HCT116 (cell line): ENCODE data around the gene PPIH. TPM values are rescaled to one million over a fixed set of nuclear protein-coding genes. Genes with fewer than 3 reads are reported as not detected.

Source experiments
- EZH2 ChIP-seq: fragments of 200-600 bp; sonication (generic); IDR thresholded peaks from 2 replicates; pipeline ENCODE4 v1.6.1; 2017; ENCODE audit warnings: antibody characterized with exemption, mixed run types
- FOSL1 ChIP-seq: IDR thresholded peaks from 2 replicates; pipeline ENCODE4 v1.6.1; 2012; ENCODE audit warnings: low read depth
- POLR2AphosphoS5 ChIP-seq: IDR thresholded peaks from 2 replicates; pipeline ENCODE4 v1.6.1; 2011; ENCODE audit warnings: mild to moderate bottlenecking, low read depth, low read length, moderate library complexity
- SP1 ChIP-seq: IDR thresholded peaks from 2 replicates; pipeline ENCODE4 v1.6.1; 2012; ENCODE audit warnings: low read depth
- SRF ChIP-seq: IDR thresholded peaks from 2 replicates; pipeline ENCODE4 v1.6.1; 2012; ENCODE audit warnings: low read depth
- TCF7L2 ChIP-seq: IDR thresholded peaks from 2 replicates; pipeline ENCODE4 v1.7.0; 2011; ENCODE audit warnings: borderline replicate concordance, inconsistent platforms; ENCODE audit not compliant: insufficient read depth, insufficient read length; ENCODE audit errors: extremely low read depth
- YY1 ChIP-seq: IDR thresholded peaks from 2 replicates; pipeline ENCODE4 v1.6.1; 2011; ENCODE audit warnings: low read length, low read depth, moderate library complexity, mild to moderate bottlenecking; ENCODE audit not compliant: insufficient replicate concordance; ENCODE audit errors: extremely low read depth
- ZFX ChIP-seq: fragments of 450-650 bp; IDR thresholded peaks from 2 replicates; pipeline ENCODE4 v1.6.1; 2017
- ZNF274 ChIP-seq: fragments of 200-500 bp; sonication (Bioruptor generic); IDR thresholded peaks from 2 replicates; pipeline ENCODE4 v1.6.1; 2014; ENCODE audit warnings: mild to moderate bottlenecking, low read depth, low read length, inconsistent platforms
- total RNA-seq: library from RNA; stranded (reverse); gene quantifications from one replicate; pipeline ENCODE4 v1.2.1, GENCODE V29; 2021; ENCODE audit not compliant: unreplicated experiment
- TF ChIP-seq, protein P1 (sequence below): IDR thresholded peaks from 2 replicates; pipeline ENCODE4 v1.6.1; 2011; ENCODE audit warnings: mild to moderate bottlenecking, low read length, moderate library complexity; ENCODE audit not compliant: insufficient replicate concordance; ENCODE audit errors: extremely low read depth
- TF ChIP-seq, protein P2 (sequence below): IDR thresholded peaks from 2 replicates; pipeline ENCODE4 v1.6.1; 2012
- TF ChIP-seq, protein P3 (sequence below), 3 experiments: fragments of 200-600 bp in 1 of 3; sonication (generic) in 1 of 3; IDR thresholded peaks in 2 of 3; conservative IDR thresholded peaks in 1 of 3; 2 replicates each; pipeline ENCODE4 v1.5.1; 2012 to 2017; ENCODE audit warnings: low read depth in 2 of 3, low read length in 2 of 3, antibody characterized with exemption in 1 of 3, borderline replicate concordance in 1 of 3, control low read depth in 1 of 3, mild to moderate bottlenecking in 1 of 3, mixed read lengths in 1 of 3, mixed run types in 1 of 3, moderate library complexity in 1 of 3; ENCODE audit not compliant: insufficient read depth in 1 of 3

PPIH gene
- total RNA-seq, 1 experiment from 2014 or later, result 100 TPM

- TF ChIP-seq, protein P1, sequence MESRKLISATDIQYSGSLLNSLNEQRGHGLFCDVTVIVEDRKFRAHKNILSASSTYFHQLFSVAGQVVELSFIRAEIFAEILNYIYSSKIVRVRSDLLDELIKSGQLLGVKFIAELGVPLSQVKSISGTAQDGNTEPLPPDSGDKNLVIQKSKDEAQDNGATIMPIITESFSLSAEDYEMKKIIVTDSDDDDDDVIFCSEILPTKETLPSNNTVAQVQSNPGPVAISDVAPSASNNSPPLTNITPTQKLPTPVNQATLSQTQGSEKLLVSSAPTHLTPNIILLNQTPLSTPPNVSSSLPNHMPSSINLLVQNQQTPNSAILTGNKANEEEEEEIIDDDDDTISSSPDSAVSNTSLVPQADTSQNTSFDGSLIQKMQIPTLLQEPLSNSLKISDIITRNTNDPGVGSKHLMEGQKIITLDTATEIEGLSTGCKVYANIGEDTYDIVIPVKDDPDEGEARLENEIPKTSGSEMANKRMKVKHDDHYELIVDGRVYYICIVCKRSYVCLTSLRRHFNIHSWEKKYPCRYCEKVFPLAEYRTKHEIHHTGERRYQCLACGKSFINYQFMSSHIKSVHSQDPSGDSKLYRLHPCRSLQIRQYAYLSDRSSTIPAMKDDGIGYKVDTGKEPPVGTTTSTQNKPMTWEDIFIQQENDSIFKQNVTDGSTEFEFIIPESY, result no peak
- TF ChIP-seq FOSL1, result no peak
- TF ChIP-seq SRF, result no peak
- TF ChIP-seq ZFX, result no peak
- TF ChIP-seq, protein P2, sequence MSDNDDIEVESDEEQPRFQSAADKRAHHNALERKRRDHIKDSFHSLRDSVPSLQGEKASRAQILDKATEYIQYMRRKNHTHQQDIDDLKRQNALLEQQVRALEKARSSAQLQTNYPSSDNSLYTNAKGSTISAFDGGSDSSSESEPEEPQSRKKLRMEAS, result no peak
- TF ChIP-seq ZNF274, result no peak
- TF ChIP-seq EZH2, result no peak
- no peak for TF ChIP-seq TCF7L2
- TF ChIP-seq YY1, result no peak
- TF ChIP-seq, protein P3, sequence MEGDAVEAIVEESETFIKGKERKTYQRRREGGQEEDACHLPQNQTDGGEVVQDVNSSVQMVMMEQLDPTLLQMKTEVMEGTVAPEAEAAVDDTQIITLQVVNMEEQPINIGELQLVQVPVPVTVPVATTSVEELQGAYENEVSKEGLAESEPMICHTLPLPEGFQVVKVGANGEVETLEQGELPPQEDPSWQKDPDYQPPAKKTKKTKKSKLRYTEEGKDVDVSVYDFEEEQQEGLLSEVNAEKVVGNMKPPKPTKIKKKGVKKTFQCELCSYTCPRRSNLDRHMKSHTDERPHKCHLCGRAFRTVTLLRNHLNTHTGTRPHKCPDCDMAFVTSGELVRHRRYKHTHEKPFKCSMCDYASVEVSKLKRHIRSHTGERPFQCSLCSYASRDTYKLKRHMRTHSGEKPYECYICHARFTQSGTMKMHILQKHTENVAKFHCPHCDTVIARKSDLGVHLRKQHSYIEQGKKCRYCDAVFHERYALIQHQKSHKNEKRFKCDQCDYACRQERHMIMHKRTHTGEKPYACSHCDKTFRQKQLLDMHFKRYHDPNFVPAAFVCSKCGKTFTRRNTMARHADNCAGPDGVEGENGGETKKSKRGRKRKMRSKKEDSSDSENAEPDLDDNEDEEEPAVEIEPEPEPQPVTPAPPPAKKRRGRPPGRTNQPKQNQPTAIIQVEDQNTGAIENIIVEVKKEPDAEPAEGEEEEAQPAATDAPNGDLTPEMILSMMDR (IDR thresholded peaks at IDR 0.05 in 2 of 3, conservative IDR thresholded peaks at IDR 0.05 in 1 of 3; ENCODE audit: borderline replicate concordance in 1 of 3, insufficient read depth in 1 of 3, low read depth in 2 of 3, low read length in 2 of 3), result no peak
- TF ChIP-seq SP1, result no peak
- TF ChIP-seq POLR2AphosphoS5, result no peak
These were observed 32.9 kb downstream of the PPIH start (continued) for GRCh38 chr1:42691157-42691498.
